Neuronal stem cell (in vitro differentiated cells): ENCODE results near the gene ABLIM3. TPM values are rescaled to one million over a fixed set of nuclear protein-coding genes. Genes with fewer than 3 reads are reported as not detected.

Experiments used
- DNase-seq: peaks from one replicate; pipeline ENCODE4 v3.0.0-alpha.2; 2013; ENCODE audit warnings: low spot score
- H2AFZ ChIP-seq: one replicate; pipeline ENCODE4 v1.6.1; 2013; ENCODE audit warnings: mild to moderate bottlenecking, low read length, inconsistent platforms
- H2AK5ac ChIP-seq: 2 replicates; pipeline ENCODE4 v1.6.1; 2013; ENCODE audit warnings: low read depth, mild to moderate bottlenecking, inconsistent platforms, low read length, moderate library complexity, mixed read lengths
- H2BK120ac ChIP-seq: 2 replicates; pipeline ENCODE4 v1.6.1; 2013; ENCODE audit warnings: low read depth, mild to moderate bottlenecking, inconsistent platforms, low read length, moderate library complexity, mixed read lengths
- H2BK12ac ChIP-seq: one replicate; pipeline ENCODE4 v1.6.1; 2013; ENCODE audit warnings: low read length, inconsistent platforms
- H2BK15ac ChIP-seq: 2 replicates; pipeline ENCODE4 v1.6.1; 2013; ENCODE audit warnings: mild to moderate bottlenecking, low read length, inconsistent platforms, mixed read lengths
- H2BK5ac ChIP-seq: one replicate; pipeline ENCODE4 v1.6.1; 2013; ENCODE audit warnings: inconsistent platforms, mild to moderate bottlenecking, low read length, moderate library complexity
- H3K14ac ChIP-seq: one replicate; pipeline ENCODE4 v1.6.1; 2013; ENCODE audit warnings: low read length, inconsistent platforms
- H3K18ac ChIP-seq: 2 replicates; pipeline ENCODE4 v1.6.1; 2013; ENCODE audit warnings: low read length, inconsistent platforms
- H3K23ac ChIP-seq: 2 replicates; pipeline ENCODE4 v1.6.1; 2013; ENCODE audit warnings: low read depth, mild to moderate bottlenecking, mixed read lengths, low read length, inconsistent platforms; ENCODE audit not compliant: poor library complexity
- H3K27ac ChIP-seq: replicated peaks from 3 replicates; pipeline ENCODE4 v1.5.1; 2013; ENCODE audit warnings: low read length, inconsistent platforms
- H3K27me3 ChIP-seq, 3 experiments: 2 replicates each; pipeline ENCODE4 v1.6.1; 2013; ENCODE audit warnings: low read length in 3 of 3, mild to moderate bottlenecking in 2 of 3, inconsistent platforms in 1 of 3, low read depth in 1 of 3, mixed read lengths in 1 of 3, moderate library complexity in 1 of 3; ENCODE audit not compliant: control insufficient read depth in 3 of 3, insufficient read depth in 3 of 3
- H3K36me3 ChIP-seq, 2 donors: replicated peaks in 1 of 2; 2 replicates each; pipeline ENCODE4 v1.6.1; 2013; ENCODE audit warnings: low read length in 2 of 2; ENCODE audit not compliant: control insufficient read depth in 2 of 2, insufficient read depth in 2 of 2
- H3K4ac ChIP-seq: 2 replicates; pipeline ENCODE4 v1.6.1; 2013; ENCODE audit warnings: inconsistent platforms, mild to moderate bottlenecking, low read length, moderate library complexity
- H3K4me1 ChIP-seq, 2 donors: 1 replicate in 1 of 2; 2 replicates in 1 of 2; pipeline ENCODE4 v1.6.1; 2013; ENCODE audit warnings: low read length in 2 of 2, low read depth in 1 of 2; ENCODE audit not compliant: control insufficient read depth in 2 of 2, insufficient read depth in 1 of 2
- H3K4me2 ChIP-seq: one replicate; pipeline ENCODE4 v1.6.1; 2013; ENCODE audit warnings: mild to moderate bottlenecking, low read length, inconsistent platforms; ENCODE audit not compliant: insufficient read depth, poor library complexity, severe bottlenecking
- H3K4me3 ChIP-seq, 2 donors: 2 replicates each; pipeline ENCODE4 v1.5.1; 2013; ENCODE audit warnings: low read length in 2 of 2, mild to moderate bottlenecking in 2 of 2, inconsistent platforms in 1 of 2, moderate library complexity in 1 of 2
- H3K79me1 ChIP-seq: one replicate; pipeline ENCODE4 v1.6.1; 2013; ENCODE audit warnings: low read depth, mild to moderate bottlenecking, inconsistent platforms, low read length, moderate library complexity
- H3K9ac ChIP-seq: one replicate; pipeline ENCODE4 v1.6.1; 2013; ENCODE audit warnings: mild to moderate bottlenecking, low read depth, low read length, inconsistent platforms; ENCODE audit not compliant: poor library complexity
- H3K9me3 ChIP-seq, 2 donors: replicated peaks in 1 of 2; 2 replicates each; pipeline versions ENCODE3 to v1.6.1; 2013; ENCODE audit warnings: low read length in 2 of 2, mild to moderate bottlenecking in 2 of 2, inconsistent platforms in 1 of 2, low read depth in 1 of 2, mixed read lengths in 1 of 2, moderate library complexity in 1 of 2; ENCODE audit not compliant: control insufficient read depth in 2 of 2, insufficient read depth in 1 of 2
- H4K8ac ChIP-seq: one replicate; pipeline ENCODE4 v1.6.1; 2013; ENCODE audit warnings: low read depth, mild to moderate bottlenecking, inconsistent platforms, low read length, moderate library complexity
- H4K91ac ChIP-seq: one replicate; pipeline ENCODE4 v1.6.1; 2013; ENCODE audit warnings: low read length, low read depth, mild to moderate bottlenecking, inconsistent platforms; ENCODE audit not compliant: poor library complexity
- WGBS, 2 donors: extraction: QIAGEN DNeasy Blood & Tissue Kit; methylation state at CpG; one replicate each; pipeline ENCODE4 v1.1.7; 2013; ENCODE audit warnings: missing lambda C conversion rate in 2 of 2, mixed read lengths in 1 of 2; ENCODE audit not compliant: insufficient read length in 2 of 2, insufficient replicate concordance in 1 of 2; ENCODE audit errors: extremely low coverage in 2 of 2; 5-methylcytosine and 5-hydroxymethylcytosine counted together
- polyA plus RNA-seq, 2 experiments: library from polyadenylated mRNA; stranded (reverse); fragments of 200-250 nt; gene quantifications; one replicate each; pipeline ENCODE4 v1.2.3, GENCODE V29; 2013

Gene ABLIM3
- 0.14 TPM for polyA plus RNA-seq (2013, experiment 1 of 2)
- 0.18 TPM for polyA plus RNA-seq (2013, experiment 2 of 2)

- no peak within 1 kb of the TSS for H2BK12ac ChIP-seq
- H2BK120ac ChIP-seq: no peak within 1 kb of the TSS
- H3K36me3 ChIP-seq: no peaks in the 10 kb centered on the region
- peak within 1 kb of the TSS; percentile 35 to 75 for H3K4me3 ChIP-seq
- H2AFZ ChIP-seq: peak within 1 kb of the TSS; percentile 96
- H3K27ac ChIP-seq: no peak within 1 kb of the TSS
- peak within 1 kb of the TSS; percentile 91 for H3K4me2 ChIP-seq
- H3K9me3 ChIP-seq: no peaks in the 10 kb centered on the region
- H2BK15ac ChIP-seq: no peak within 1 kb of the TSS
- H3K9ac ChIP-seq: no peak within 1 kb of the TSS
- no CpG with 5 or more reads among the region's 54 CpGs for WGBS, 2 donors
- no peak within 1 kb of the TSS for H3K18ac ChIP-seq
- H2BK5ac ChIP-seq: no peak within 1 kb of the TSS
- H3K4me1 ChIP-seq: peaks cover 0 to 4% of the 10 kb centered on the region in 2 donors
- H4K8ac ChIP-seq: no peak within 1 kb of the TSS
- peak; percentile 57 for DNase-seq
- no peak within 1 kb of the TSS for H3K4ac ChIP-seq
- no peak within 1 kb of the TSS for H3K14ac ChIP-seq
- H4K91ac ChIP-seq: no peak within 1 kb of the TSS
- no peak within 1 kb of the TSS for H2AK5ac ChIP-seq
- peaks cover 0 to 22% (median 14%) of the 10 kb centered on the region in 3 experiments for H3K27me3 ChIP-seq
- no peaks in the 10 kb centered on the region for H3K79me1 ChIP-seq
- H3K23ac ChIP-seq: no peak within 1 kb of the TSS
These were observed at the start of gene ABLIM3 for GRCh38 chr5:149141224-149141956. Gene ABLIM3, plus strand, starts transcription at chr5:149141493. Its CDS starts 603 bp downstream, at chr5:149142096.

- no peak for DNase-seq
- H3K4me1 ChIP-seq: no peaks in the 10 kb centered on the region
- H2BK12ac ChIP-seq: no peak overlapping the region
- H3K4me2 ChIP-seq: no peak overlapping the region
- no peak overlapping the region for H2BK15ac ChIP-seq
- H3K79me1 ChIP-seq: no peaks in the 10 kb centered on the region
- H3K27ac ChIP-seq: no peak overlapping the region
- no CpG with 5 or more reads among the region's 2 CpGs for WGBS, 2 donors
- H3K23ac ChIP-seq: no peak overlapping the region
- no peaks in the 10 kb centered on the region for H3K36me3 ChIP-seq
- peak overlapping the region; percentile 18 for H3K9ac ChIP-seq
- H3K14ac ChIP-seq: no peak overlapping the region
- H2BK5ac ChIP-seq: no peak overlapping the region
- H4K8ac ChIP-seq: no peak overlapping the region
- no peak overlapping the region for H2BK120ac ChIP-seq
- no peaks in the 10 kb centered on the region for H3K27me3 ChIP-seq
- H3K4ac ChIP-seq: no peak overlapping the region
- no peak overlapping the region for H4K91ac ChIP-seq
- H2AK5ac ChIP-seq: no peak overlapping the region
- H3K4me3 ChIP-seq: no peak overlapping the region
- peaks cover 0 to 1% of the 10 kb centered on the region in 2 donors for H3K9me3 ChIP-seq
- peak overlapping the region; percentile 4 for H3K18ac ChIP-seq
- H2AFZ ChIP-seq: no peak overlapping the region
These were observed 47.7 kb upstream of the ABLIM3 start for GRCh38 chr5:149093625-149094024.

GRCh38 chr5:149094996-149095395, 46.3 kb upstream of the ABLIM3 start:
- H3K4me2 ChIP-seq: no peak overlapping the region
- no peak overlapping the region for H2AFZ ChIP-seq
- no peak overlapping the region for H3K18ac ChIP-seq
- H3K27ac ChIP-seq: no peak overlapping the region
- H2BK5ac ChIP-seq: no peak overlapping the region
- no peak overlapping the region for H3K4me3 ChIP-seq
- no peak overlapping the region for H2BK12ac ChIP-seq
- no peak overlapping the region for H4K91ac ChIP-seq
- H2BK120ac ChIP-seq: no peak overlapping the region
- H2BK15ac ChIP-seq: no peak overlapping the region
- no peak overlapping the region for H3K14ac ChIP-seq
- H3K9me3 ChIP-seq: peaks cover 0 to 1% of the 10 kb centered on the region in 2 donors
- H3K36me3 ChIP-seq: no peaks in the 10 kb centered on the region
- no peak overlapping the region for H3K23ac ChIP-seq
- H3K79me1 ChIP-seq: no peaks in the 10 kb centered on the region
- H2AK5ac ChIP-seq: no peak overlapping the region
- H3K4ac ChIP-seq: no peak overlapping the region
- DNase-seq: no peak
- H3K9ac ChIP-seq: no peak overlapping the region
- no CpG with 5 or more reads among the region's 2 CpGs for WGBS, 2 donors
- H4K8ac ChIP-seq: no peak overlapping the region
- no peaks in the 10 kb centered on the region for H3K4me1 ChIP-seq
- H3K27me3 ChIP-seq: no peaks in the 10 kb centered on the region

GRCh38 chr5:149099920-149100319, 41.4 kb upstream of the ABLIM3 start:
- no peaks in the 10 kb centered on the region for H3K36me3 ChIP-seq
- H3K9ac ChIP-seq: no peak overlapping the region
- H2BK5ac ChIP-seq: no peak overlapping the region

More at GRCh38 chr5:149099920-149100319, 41.4 kb upstream of the ABLIM3 start:
- Histone ChIP-seq H3K79me1 (no peaks in the 10 kb centered on the region), H2BK15ac (no peak overlapping the region), H3K27ac (no peak overlapping the region), H3K9me3 (peaks cover 0 to 1% of the 10 kb centered on the region in 2 donors), H2BK12ac (no peak overlapping the region), H3K27me3 (no peaks in the 10 kb centered on the region), H4K91ac (no peak overlapping the region), H3K14ac (no peak overlapping the region), H3K23ac (no peak overlapping the region), H2AFZ (no peak overlapping the region), H3K18ac (no peak overlapping the region), H2BK120ac (no peak overlapping the region), H2AK5ac (no peak overlapping the region), H3K4me2 (no peak overlapping the region), H4K8ac (no peak overlapping the region), H3K4ac (no peak overlapping the region), H3K4me3 (no peak overlapping the region), H3K4me1 (no peaks in the 10 kb centered on the region)
- no peak for DNase-seq
